Gastrocnemius medialis (tissue), 4 donors: ENCODE data around the gene NRN1.

Experiments used
- POLR2A ChIP-seq, 2 donors: fragments of 450-650 bp; IDR thresholded peaks; one replicate each; pipeline ENCODE4 v1.6.1; 2017; ENCODE audit warnings: antibody characterized with exemption in 2 of 2, mild to moderate bottlenecking in 2 of 2, moderate library complexity in 2 of 2
- TF ChIP-seq, protein P1 (sequence below), 5 experiments: fragments of 450-650 bp in 3 of 5; fragments of 200-600 bp in 2 of 5; sonication (generic) in 2 of 5; IDR thresholded peaks in 4 of 5; conservative IDR thresholded peaks in 1 of 5; 1 replicate in 4 of 5; 2 replicates in 1 of 5; pipeline ENCODE4 v1.5.1; 2016 to 2019; ENCODE audit warnings: antibody characterized with exemption in 5 of 5, mild to moderate bottlenecking in 3 of 5, moderate library complexity in 3 of 5

DNA sequence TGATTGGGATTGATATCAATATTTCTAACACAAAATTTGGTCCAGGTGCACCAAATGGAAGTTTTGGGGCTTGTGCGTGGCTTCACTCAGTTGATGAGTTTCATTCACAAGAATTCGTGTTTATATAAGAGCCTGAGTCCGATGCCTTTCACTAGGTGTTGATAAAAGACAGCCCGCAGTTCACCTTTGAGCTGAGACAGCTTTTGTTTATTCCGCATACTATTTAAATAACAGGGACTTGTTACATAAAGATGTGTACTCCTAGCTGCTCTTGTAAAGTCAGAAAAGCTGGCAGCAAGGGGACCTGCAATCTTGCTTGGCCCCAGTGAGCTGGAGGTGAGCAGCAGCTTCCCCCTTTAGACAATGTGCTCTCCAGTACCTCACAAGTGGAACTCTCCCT is 19.0 kb upstream of the NRN1 start:
- TF ChIP-seq, protein P1, sequence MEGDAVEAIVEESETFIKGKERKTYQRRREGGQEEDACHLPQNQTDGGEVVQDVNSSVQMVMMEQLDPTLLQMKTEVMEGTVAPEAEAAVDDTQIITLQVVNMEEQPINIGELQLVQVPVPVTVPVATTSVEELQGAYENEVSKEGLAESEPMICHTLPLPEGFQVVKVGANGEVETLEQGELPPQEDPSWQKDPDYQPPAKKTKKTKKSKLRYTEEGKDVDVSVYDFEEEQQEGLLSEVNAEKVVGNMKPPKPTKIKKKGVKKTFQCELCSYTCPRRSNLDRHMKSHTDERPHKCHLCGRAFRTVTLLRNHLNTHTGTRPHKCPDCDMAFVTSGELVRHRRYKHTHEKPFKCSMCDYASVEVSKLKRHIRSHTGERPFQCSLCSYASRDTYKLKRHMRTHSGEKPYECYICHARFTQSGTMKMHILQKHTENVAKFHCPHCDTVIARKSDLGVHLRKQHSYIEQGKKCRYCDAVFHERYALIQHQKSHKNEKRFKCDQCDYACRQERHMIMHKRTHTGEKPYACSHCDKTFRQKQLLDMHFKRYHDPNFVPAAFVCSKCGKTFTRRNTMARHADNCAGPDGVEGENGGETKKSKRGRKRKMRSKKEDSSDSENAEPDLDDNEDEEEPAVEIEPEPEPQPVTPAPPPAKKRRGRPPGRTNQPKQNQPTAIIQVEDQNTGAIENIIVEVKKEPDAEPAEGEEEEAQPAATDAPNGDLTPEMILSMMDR (IDR thresholded peaks at IDR 0.05 in 4 of 5, conservative IDR thresholded peaks at IDR 0.05 in 1 of 5): no peak
- no peak for TF ChIP-seq POLR2A (IDR thresholded peaks at IDR 0.05)
